GM21423 (cell line): Measurements from ENCODE around the gene ME2.
"Not testable (repeated sequence)": the region's sequence is repeated elsewhere in the genome, so short reads cannot be mapped to it uniquely, and the experiment has no call there.

ENCODE experiments used
- ATAC-seq: cut with Tn5 transposase; IDR thresholded peaks from one replicate; pipeline ENCODE4 v1.9.1; 2021; ENCODE audit warnings: mild to moderate bottlenecking, moderate library complexity; ENCODE audit not compliant: unreplicated experiment

Gene ME2

GRCh38 chr18:50859793-50860555 lies 18.9 kb upstream of the ME2 start:
- ATAC-seq, result no peak

- ATAC-seq, result no peak
Observed at GRCh38 chr18:50861617-50862016, 17.3 kb upstream of the ME2 start.

- ATAC-seq, result no peak
Observed at GRCh38 chr18:50862401-50862800, 16.5 kb upstream of the ME2 start.

GRCh38 chr18:50863840-50864375 lies 15.0 kb upstream of the ME2 start:
- no peak for ATAC-seq

- ATAC-seq, result no peak
Observed at GRCh38 chr18:50866765-50867164, 12.2 kb upstream of the ME2 start.

GRCh38 chr18:50869150-50869549 lies 9.8 kb upstream of the ME2 start:
- no peak for ATAC-seq

- no peak for ATAC-seq
Observed at GRCh38 chr18:50870138-50870845, 8.6 kb upstream of the ME2 start.

GRCh38 chr18:50871846-50872245 lies 7.1 kb upstream of the ME2 start:
- no peak for ATAC-seq

- no peak for ATAC-seq
Observed at GRCh38 chr18:50875966-50876536, 2.9 kb upstream of the ME2 start.

- no peak for ATAC-seq
Observed at GRCh38 chr18:50877545-50878265, 1.2 kb upstream of the ME2 start.

- peak; percentile 19 for ATAC-seq
Observed at GRCh38 chr18:50879302-50880118, 592 bp downstream of the ME2 start.

GRCh38 chr18:50880119-50880465 lies 1.2 kb downstream of the ME2 start:
- ATAC-seq, result no peak

- not testable (repeated sequence) for ATAC-seq
Observed at GRCh38 chr18:50880944-50881343, 2.0 kb downstream of the ME2 start.

- no peak for ATAC-seq
Observed at GRCh38 chr18:50886929-50887328, 8.0 kb downstream of the ME2 start.

- no peak for ATAC-seq
Observed at GRCh38 chr18:50895350-50896045, 16.6 kb downstream of the ME2 start.

- ATAC-seq, result no peak
Observed at GRCh38 chr18:50896093-50896492, 17.2 kb downstream of the ME2 start.

GRCh38 chr18:50898919-50899318 lies 20.0 kb downstream of the ME2 start:
- no peak for ATAC-seq

GRCh38 chr18:50902797-50903196 lies 23.9 kb downstream of the ME2 start:
- ATAC-seq, result no peak

- no peak for ATAC-seq
Observed at GRCh38 chr18:50906843-50907242, 27.9 kb downstream of the ME2 start.

GRCh38 chr18:50909261-50909660 lies 30.3 kb downstream of the ME2 start:
- ATAC-seq, result no peak
